Uterus (tissue), 4 donors: Measurements from ENCODE around the gene LCMT1. TPM values are rescaled to one million over a fixed set of nuclear protein-coding genes. Genes with fewer than 3 reads are reported as not detected.
"Not testable (repeated sequence)": the region's sequence is repeated elsewhere in the genome, so short reads cannot be mapped to it uniquely, and the experiment has no call there.

Experiments
- DNase-seq, 2 donors: peaks; one replicate each; pipeline ENCODE4 v3.0.0-alpha.2; 2019 to 2020
- H3K27ac ChIP-seq, 2 donors: fragments of 200-600 bp; sonication (generic); 1 replicate in 1 of 2; 2 replicates in 1 of 2; pipeline ENCODE4 v1.5.1; 2016 to 2018
- H3K27me3 ChIP-seq, 2 donors: fragments of 200-600 bp; sonication (generic); one replicate each; pipeline ENCODE4 v1.5.1; 2018 to 2019; ENCODE audit warnings: control low read depth in 1 of 2
- H3K36me3 ChIP-seq, 2 donors: fragments of 200-600 bp; sonication (generic); one replicate each; pipeline ENCODE4 v1.5.1; 2019; ENCODE audit warnings: control low read depth in 1 of 2
- H3K4me1 ChIP-seq, 2 donors: fragments of 200-600 bp; sonication (generic); one replicate each; pipeline ENCODE4 v1.5.1; 2018 to 2019; ENCODE audit warnings: control low read depth in 1 of 2
- H3K4me3 ChIP-seq, 2 donors: fragments of 200-600 bp; sonication (generic); 1 replicate in 1 of 2; 2 replicates in 1 of 2; pipeline ENCODE4 v1.5.1; 2018 to 2019; ENCODE audit warnings: mild to moderate bottlenecking in 1 of 2
- H3K9me3 ChIP-seq, 2 donors: fragments of 200-600 bp; sonication (generic); one replicate each; pipeline ENCODE4 v1.5.1; 2019; ENCODE audit warnings: control low read depth in 1 of 2
- POLR2A ChIP-seq, 2 donors: fragments of 450-650 bp; IDR thresholded peaks; one replicate each; pipeline ENCODE4 v1.6.1; 2016; ENCODE audit warnings: antibody characterized with exemption in 2 of 2, mild to moderate bottlenecking in 1 of 2, moderate library complexity in 1 of 2
- intact Hi-C: fragments of 100-400 bp; cut with DNase I; formaldehyde crosslinking; loops from one replicate; pipeline ENCODE4 v1.15.1; 2023; ENCODE audit warnings: low total_unique reads
- total RNA-seq, 4 donors: library from RNA; depleted of rRNA in 3 of 4; stranded (reverse); fragments of >200 nt in 3 of 4; gene quantifications; one replicate each; pipeline versions ENCODE4 v1.1.0 to v1.2.4, GENCODE V29; 2014 to 2023
- TF ChIP-seq, protein P1 (sequence below), 4 experiments: fragments of 200-600 bp in 2 of 4; fragments of 450-650 bp in 2 of 4; sonication (generic) in 2 of 4; IDR thresholded peaks; one replicate each; pipeline ENCODE4 v1.5.1; 2016 to 2019; ENCODE audit warnings: antibody characterized with exemption in 4 of 4, mild to moderate bottlenecking in 2 of 4, moderate library complexity in 1 of 4
- donor health status: DM: yes; HTN: yes; CAD: no.

LCMT1 gene
- total RNA-seq, 4 donors from 2014 or later = 33.7 to 39.8 (median 38.3) TPM

GRCh38 chr16:25165284-25165683 lies 53.7 kb downstream of the LCMT1 start:
- intact Hi-C loops = no loop called here
- Histone ChIP-seq H3K4me3 (no peak overlapping the region), H3K9me3 (no peaks in the 10 kb centered on the region), H3K4me1 (no peaks in the 10 kb centered on the region), H3K27me3 (no peaks in the 10 kb centered on the region), H3K27ac (no peak overlapping the region), H3K36me3 (no peaks in the 10 kb centered on the region)
- no peak for DNase-seq
- TF ChIP-seq, protein P1, sequence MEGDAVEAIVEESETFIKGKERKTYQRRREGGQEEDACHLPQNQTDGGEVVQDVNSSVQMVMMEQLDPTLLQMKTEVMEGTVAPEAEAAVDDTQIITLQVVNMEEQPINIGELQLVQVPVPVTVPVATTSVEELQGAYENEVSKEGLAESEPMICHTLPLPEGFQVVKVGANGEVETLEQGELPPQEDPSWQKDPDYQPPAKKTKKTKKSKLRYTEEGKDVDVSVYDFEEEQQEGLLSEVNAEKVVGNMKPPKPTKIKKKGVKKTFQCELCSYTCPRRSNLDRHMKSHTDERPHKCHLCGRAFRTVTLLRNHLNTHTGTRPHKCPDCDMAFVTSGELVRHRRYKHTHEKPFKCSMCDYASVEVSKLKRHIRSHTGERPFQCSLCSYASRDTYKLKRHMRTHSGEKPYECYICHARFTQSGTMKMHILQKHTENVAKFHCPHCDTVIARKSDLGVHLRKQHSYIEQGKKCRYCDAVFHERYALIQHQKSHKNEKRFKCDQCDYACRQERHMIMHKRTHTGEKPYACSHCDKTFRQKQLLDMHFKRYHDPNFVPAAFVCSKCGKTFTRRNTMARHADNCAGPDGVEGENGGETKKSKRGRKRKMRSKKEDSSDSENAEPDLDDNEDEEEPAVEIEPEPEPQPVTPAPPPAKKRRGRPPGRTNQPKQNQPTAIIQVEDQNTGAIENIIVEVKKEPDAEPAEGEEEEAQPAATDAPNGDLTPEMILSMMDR (IDR thresholded peaks at IDR 0.05) = no peak
- TF ChIP-seq POLR2A (IDR thresholded peaks at IDR 0.05) = no peak

DNA sequence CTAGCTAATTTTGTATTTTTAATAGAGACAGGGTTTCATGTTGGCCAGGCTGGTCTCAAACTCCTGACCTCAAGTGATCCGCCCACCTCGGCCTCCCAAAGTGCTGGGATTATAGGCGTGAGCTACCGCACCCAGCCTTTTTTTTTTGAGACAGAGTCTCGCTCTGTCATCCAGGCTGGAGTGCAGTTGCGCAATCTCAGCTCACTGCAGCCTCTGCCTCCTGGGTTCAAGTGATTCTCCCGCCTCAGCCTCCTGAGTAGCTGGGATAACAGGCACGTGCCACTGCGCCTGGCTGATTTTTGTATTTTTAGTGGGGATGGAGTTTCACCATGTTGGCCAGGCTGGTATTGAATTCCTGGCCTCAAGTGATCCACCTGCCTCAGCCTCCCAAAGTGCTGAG lies 56.4 kb downstream of the LCMT1 start:
- DNase-seq, H3K27me3 ChIP-seq, H3K4me1 ChIP-seq, H3K36me3 ChIP-seq, intact Hi-C loops, H3K27ac ChIP-seq, H3K9me3 ChIP-seq, H3K4me3 ChIP-seq: not testable (repeated sequence)

DNA sequence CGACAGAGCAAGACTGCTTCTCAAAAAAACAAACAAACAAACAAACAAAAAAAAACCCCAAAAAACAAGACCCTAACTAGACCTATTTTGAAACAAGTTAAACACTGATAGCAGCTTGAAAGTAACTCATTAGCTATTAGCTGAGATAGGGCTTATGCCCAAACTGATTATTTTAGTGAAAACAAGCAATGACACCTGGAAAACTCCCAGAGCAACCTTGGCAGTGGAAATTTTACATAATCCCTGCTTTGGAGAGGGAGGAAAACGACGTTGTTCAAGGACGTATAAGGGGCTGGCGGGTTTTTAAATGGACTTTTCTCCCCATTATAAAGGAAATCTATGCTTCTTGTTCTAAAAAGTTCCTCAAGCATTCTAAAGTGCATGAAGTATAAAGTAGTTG lies 59.8 kb downstream of the LCMT1 start:
- Histone ChIP-seq H3K36me3 (no peaks in the 10 kb centered on the region), H3K4me1 (no peaks in the 10 kb centered on the region), H3K4me3 (no peak overlapping the region), H3K27ac (no peak overlapping the region), H3K9me3 (no peaks in the 10 kb centered on the region), H3K27me3 (no peaks in the 10 kb centered on the region)
- no peak for DNase-seq
- no peak for TF ChIP-seq POLR2A (IDR thresholded peaks at IDR 0.05)
- TF ChIP-seq, protein P1 (IDR thresholded peaks at IDR 0.05) = no peak
- intact Hi-C loops = no loop called here

GRCh38 chr16:25172831-25173230 lies 61.3 kb downstream of the LCMT1 start:
- no peaks in the 10 kb centered on the region for H3K27me3 ChIP-seq
- no peak for DNase-seq
- no peaks in the 10 kb centered on the region for H3K36me3 ChIP-seq
- H3K4me3 ChIP-seq = no peak overlapping the region
- H3K27ac ChIP-seq = no peak overlapping the region
- TF ChIP-seq, protein P1 (IDR thresholded peaks at IDR 0.05) = no peak
- no peak for TF ChIP-seq POLR2A (IDR thresholded peaks at IDR 0.05)
- no peaks in the 10 kb centered on the region for H3K9me3 ChIP-seq
- no peaks in the 10 kb centered on the region for H3K4me1 ChIP-seq
- intact Hi-C loops = no loop called here

GRCh38 chr16:25174285-25174684 lies 62.7 kb downstream of the LCMT1 start:
- intact Hi-C loops = no loop called here
- H3K27me3 ChIP-seq = no peaks in the 10 kb centered on the region
- no peaks in the 10 kb centered on the region for H3K4me1 ChIP-seq
- H3K36me3 ChIP-seq = no peaks in the 10 kb centered on the region
- no peak for DNase-seq
- no peak for TF ChIP-seq POLR2A (IDR thresholded peaks at IDR 0.05)
- TF ChIP-seq, protein P1 (IDR thresholded peaks at IDR 0.05) = no peak
- no peak overlapping the region for H3K4me3 ChIP-seq
- H3K27ac ChIP-seq = no peak overlapping the region
- H3K9me3 ChIP-seq = no peaks in the 10 kb centered on the region

DNA sequence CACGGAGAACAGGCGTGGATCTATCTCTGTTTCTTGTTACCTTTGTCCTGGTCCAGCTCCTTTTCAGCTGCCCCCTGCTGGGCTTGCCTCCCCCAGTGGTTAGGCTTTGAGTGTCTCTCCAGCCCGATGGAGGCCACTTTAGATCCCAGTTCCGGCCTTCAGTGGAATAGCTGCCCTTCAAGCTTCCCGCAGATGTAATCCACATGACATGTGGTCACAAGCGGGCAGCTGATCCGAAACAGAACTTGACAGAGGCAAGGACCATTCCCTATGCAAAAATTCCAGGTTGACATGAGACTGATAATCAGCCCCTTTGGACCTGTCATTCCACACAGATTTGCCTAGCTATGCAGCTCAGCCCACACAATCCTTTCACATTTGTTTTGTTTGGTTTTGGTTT lies 64.6 kb downstream of the LCMT1 start:
- TF ChIP-seq POLR2A (IDR thresholded peaks at IDR 0.05) = no peak
- TF ChIP-seq, protein P1 (IDR thresholded peaks at IDR 0.05) = no peak
- no peaks in the 10 kb centered on the region for H3K9me3 ChIP-seq
- DNase-seq = no peak
- H3K36me3 ChIP-seq = no peaks in the 10 kb centered on the region
- no peaks in the 10 kb centered on the region for H3K4me1 ChIP-seq
- H3K4me3 ChIP-seq = no peak overlapping the region
- intact Hi-C loops = no loop called here
- H3K27ac ChIP-seq = no peak overlapping the region
- H3K27me3 ChIP-seq = no peaks in the 10 kb centered on the region
